Measurements from ENCODE around the gene LARP4B. TPM values are rescaled to one million over a fixed set of nuclear protein-coding genes. Genes with fewer than 3 reads are reported as not detected.

LARP4B gene
- total and polyA plus RNA-seq, 8 donors, result 11.8 to 269 (median 54.3) TPM

GRCh38 chr10:905503-905902 lies 26.0 kb downstream of the LARP4B start:
- TF ChIP-seq EP300 (IDR thresholded peaks at IDR 0.05) (no peak), CTCF (IDR thresholded peaks at IDR 0.05) (no peak), POLR2AphosphoS5 (IDR thresholded peaks at IDR 0.05) (no peak), POLR2A (IDR thresholded peaks at IDR 0.05) (no peak)
- H3K4me1 ChIP-seq, result peaks cover 0 to 64% (median 24%) of the 10 kb centered on the region in 4 donors
- no peaks in the 10 kb centered on the region for H3K9me3 ChIP-seq
- intact Hi-C loops (cut with DNase I; ENCODE audit: low total_unique reads), result no loop called here
- H3K27me3 ChIP-seq, result no peaks in the 10 kb centered on the region
- DNase-seq, result no peak
- no peak overlapping the region for H3K27ac ChIP-seq
- H3K4me3 ChIP-seq, result no peak overlapping the region
- WGBS, 5 donors, result 17 to 43% (median 32%) methylated on average over 3 of the region's 3 CpGs
- peaks cover 3 to 55% (median 28%) of the 10 kb centered on the region in 4 donors for H3K36me3 ChIP-seq

- 91 to 98% (median 97%) methylated on average over 5 of the region's 5 CpGs for WGBS, 5 donors
- Histone ChIP-seq H3K27ac (no peak overlapping the region), H3K4me3 (no peak overlapping the region)
Observed at GRCh38 chr10:904403-904802, 27.1 kb downstream of the LARP4B start.

GRCh38 chr10:898141-898540 lies 33.4 kb downstream of the LARP4B start:
- DNase-seq, result no peak
- Histone ChIP-seq H3K27ac (no peak overlapping the region), H3K4me3 (no peak overlapping the region), H3K36me3 (peaks cover 0 to 10% (median 1%) of the 10 kb centered on the region in 4 donors), H3K4me1 (peaks cover 0 to 49% (median 23%) of the 10 kb centered on the region in 4 donors), H3K9me3 (no peaks in the 10 kb centered on the region), H3K27me3 (no peaks in the 10 kb centered on the region)
- no peak for TF ChIP-seq POLR2AphosphoS5 (IDR thresholded peaks at IDR 0.05)
- TF ChIP-seq CTCF (IDR thresholded peaks at IDR 0.05), result no peak
- no peak for TF ChIP-seq EP300 (IDR thresholded peaks at IDR 0.05)
- no peak for TF ChIP-seq POLR2A (IDR thresholded peaks at IDR 0.05)
- WGBS, 5 donors, result 83 to 87% (median 83%) methylated on average over 2 of the region's 2 CpGs
- intact Hi-C loops (cut with DNase I; ENCODE audit: low total_unique reads), result no loop called here

More at GRCh38 chr10:904403-904802, 27.1 kb downstream of the LARP4B start:
- no peak for DNase-seq
- intact Hi-C loops (cut with DNase I; ENCODE audit: low total_unique reads), result no loop called here
- Histone ChIP-seq H3K4me1 (peaks cover 0 to 58% (median 22%) of the 10 kb centered on the region in 4 donors), H3K27me3 (no peaks in the 10 kb centered on the region), H3K9me3 (no peaks in the 10 kb centered on the region), H3K36me3 (peaks cover 3 to 44% (median 21%) of the 10 kb centered on the region in 4 donors)
- TF ChIP-seq POLR2AphosphoS5 (IDR thresholded peaks at IDR 0.05), result no peak
- TF ChIP-seq CTCF (IDR thresholded peaks at IDR 0.05), result no peak
- TF ChIP-seq POLR2A (IDR thresholded peaks at IDR 0.05), result no peak
- TF ChIP-seq EP300 (IDR thresholded peaks at IDR 0.05), result no peak

- intact Hi-C loops (cut with DNase I; ENCODE audit: low total_unique reads), result no loop called here
- Histone ChIP-seq H3K4me3 (no peak overlapping the region), H3K27ac (no peak overlapping the region), H3K27me3 (no peaks in the 10 kb centered on the region), H3K36me3 (no peaks in the 10 kb centered on the region), H3K9me3 (no peaks in the 10 kb centered on the region), H3K4me1 (peaks cover 0 to 46% (median 19%) of the 10 kb centered on the region in 4 donors)
- no peak for DNase-seq
- TF ChIP-seq CTCF (IDR thresholded peaks at IDR 0.05) (no peak), POLR2A (IDR thresholded peaks at IDR 0.05) (no peak), EP300 (IDR thresholded peaks at IDR 0.05) (no peak), POLR2AphosphoS5 (IDR thresholded peaks at IDR 0.05) (no peak)
- WGBS, 5 donors, result 89 to 96% (median 94%) methylated on average over 2 of the region's 2 CpGs
Observed at GRCh38 chr10:896982-897381, 34.5 kb downstream of the LARP4B start.

Measured in stomach (tissue), 9 donors.